Measurements from ENCODE around the gene DYNC1I1.

DYNC1I1 gene

DNA sequence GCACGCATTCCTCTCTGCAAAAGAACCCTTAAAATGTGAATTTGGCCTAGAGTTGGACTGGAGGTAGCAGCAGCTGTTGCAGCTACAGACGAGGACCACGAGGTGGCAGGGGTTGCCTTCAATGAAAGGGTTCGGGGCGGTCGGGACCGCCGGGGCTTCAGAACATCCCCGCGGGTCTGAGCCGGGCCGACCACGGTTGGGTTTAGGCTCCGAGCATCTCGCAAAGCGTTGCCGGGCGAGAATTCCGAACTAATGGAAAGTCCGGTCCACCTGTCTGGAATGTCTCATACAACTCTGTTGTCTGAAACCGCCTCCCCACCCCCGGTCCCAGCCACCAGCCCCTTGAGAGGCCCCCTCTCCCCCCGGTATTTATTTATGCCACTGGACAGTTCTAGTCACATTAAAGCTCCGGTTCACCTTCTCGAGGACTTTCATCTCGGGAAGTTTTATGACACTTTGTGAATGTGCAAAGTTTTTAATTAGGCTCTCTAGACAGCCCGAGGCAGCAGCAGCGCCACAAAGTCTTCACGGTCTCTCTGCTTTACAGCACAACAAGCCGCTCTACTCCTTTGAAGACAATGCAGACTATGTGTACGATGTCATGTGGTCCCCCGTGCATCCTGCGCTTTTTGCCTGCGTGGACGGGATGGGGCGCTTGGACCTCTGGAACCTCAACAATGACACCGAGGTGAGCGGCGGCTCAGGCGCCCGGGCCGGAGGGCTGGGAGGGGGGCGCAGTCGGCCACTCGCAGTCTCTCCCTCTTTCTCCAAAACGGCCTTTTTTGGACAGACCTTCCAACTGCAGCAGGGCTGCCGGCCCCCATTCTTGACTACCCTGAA is 303.4 kb downstream of the DYNC1I1 start:
- Histone ChIP-seq H3K9me3 (ENCODE audit: insufficient read depth, low read length) (no peaks in the 10 kb centered on the region), H3F3A (ENCODE audit: insufficient read depth) (no peaks in the 10 kb centered on the region), H3K9me2 (replicated peaks; ENCODE audit: insufficient read depth, low read length) (no peaks in the 10 kb centered on the region), H4K20me1 (ENCODE audit: low read depth, low read length) (no peaks in the 10 kb centered on the region), H3K9ac (ENCODE audit: low read length) (peak overlapping the region; percentile 30; the same call in 1 of the 2 replicates), H3K79me2 (ENCODE audit: insufficient read depth, low read length) (no peaks in the 10 kb centered on the region), H3K27ac (ENCODE audit: low read depth, low read length) (no peak overlapping the region), H3K36me3 (ENCODE audit: low read length) (no peaks in the 10 kb centered on the region), H2AFZ (ENCODE audit: low read depth, low read length, severe bottlenecking) (peak overlapping the region; percentile 84), H3K4me3 (ENCODE audit: insufficient read depth, low read length, poor library complexity, severe bottlenecking) (peak overlapping the region; percentile 51), H3K27me3 (ENCODE audit: low read length) (no peaks in the 10 kb centered on the region), H3K4me2 (ENCODE audit: low read depth, low read length, poor library complexity, severe bottlenecking) (peak overlapping the region; percentile 69)
- TF ChIP-seq EZH2phosphoT487 (conservative IDR thresholded peaks at IDR 0.05; ENCODE audit: low read length) = no peak
- TF ChIP-seq, protein P1, sequence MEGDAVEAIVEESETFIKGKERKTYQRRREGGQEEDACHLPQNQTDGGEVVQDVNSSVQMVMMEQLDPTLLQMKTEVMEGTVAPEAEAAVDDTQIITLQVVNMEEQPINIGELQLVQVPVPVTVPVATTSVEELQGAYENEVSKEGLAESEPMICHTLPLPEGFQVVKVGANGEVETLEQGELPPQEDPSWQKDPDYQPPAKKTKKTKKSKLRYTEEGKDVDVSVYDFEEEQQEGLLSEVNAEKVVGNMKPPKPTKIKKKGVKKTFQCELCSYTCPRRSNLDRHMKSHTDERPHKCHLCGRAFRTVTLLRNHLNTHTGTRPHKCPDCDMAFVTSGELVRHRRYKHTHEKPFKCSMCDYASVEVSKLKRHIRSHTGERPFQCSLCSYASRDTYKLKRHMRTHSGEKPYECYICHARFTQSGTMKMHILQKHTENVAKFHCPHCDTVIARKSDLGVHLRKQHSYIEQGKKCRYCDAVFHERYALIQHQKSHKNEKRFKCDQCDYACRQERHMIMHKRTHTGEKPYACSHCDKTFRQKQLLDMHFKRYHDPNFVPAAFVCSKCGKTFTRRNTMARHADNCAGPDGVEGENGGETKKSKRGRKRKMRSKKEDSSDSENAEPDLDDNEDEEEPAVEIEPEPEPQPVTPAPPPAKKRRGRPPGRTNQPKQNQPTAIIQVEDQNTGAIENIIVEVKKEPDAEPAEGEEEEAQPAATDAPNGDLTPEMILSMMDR (IDR thresholded peaks at IDR 0.05; ENCODE audit: insufficient read depth, low read length, poor library complexity, severe bottlenecking) = peak; percentile 93

DNA sequence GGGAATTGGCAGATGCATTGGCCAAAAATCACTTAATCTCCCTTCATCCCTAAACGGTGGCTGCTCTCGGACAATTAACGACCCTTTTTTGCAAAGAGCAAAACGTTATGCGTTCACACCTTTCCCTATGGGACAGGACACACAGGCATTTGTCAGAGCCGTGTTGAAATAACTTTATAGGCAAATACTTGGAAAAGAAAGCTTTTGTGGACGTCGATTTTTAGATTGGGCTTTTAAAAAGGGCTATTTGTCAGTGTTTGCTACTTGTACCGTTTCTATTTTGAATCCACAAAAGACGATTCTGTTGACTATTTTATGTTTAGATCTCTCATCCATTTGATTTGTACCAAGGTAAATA is 304.0 kb downstream of the DYNC1I1 start:
- Histone ChIP-seq H3K36me3 (ENCODE audit: low read length) (no peaks in the 10 kb centered on the region), H3K79me2 (ENCODE audit: insufficient read depth, low read length) (no peaks in the 10 kb centered on the region), H3F3A (ENCODE audit: insufficient read depth) (no peaks in the 10 kb centered on the region), H2AFZ (ENCODE audit: low read depth, low read length, severe bottlenecking) (peak overlapping the region; percentile 84), H3K4me2 (ENCODE audit: low read depth, low read length, poor library complexity, severe bottlenecking) (peak overlapping the region; percentile 69), H4K20me1 (ENCODE audit: low read depth, low read length) (no peaks in the 10 kb centered on the region), H3K9me3 (ENCODE audit: insufficient read depth, low read length) (no peaks in the 10 kb centered on the region), H3K9ac (ENCODE audit: low read length) (no peak overlapping the region), H3K9me2 (replicated peaks; ENCODE audit: insufficient read depth, low read length) (no peaks in the 10 kb centered on the region), H3K4me3 (ENCODE audit: insufficient read depth, low read length, poor library complexity, severe bottlenecking) (peak overlapping the region; percentile 51), H3K27ac (ENCODE audit: low read depth, low read length) (no peak overlapping the region), H3K27me3 (ENCODE audit: low read length) (no peaks in the 10 kb centered on the region)
- TF ChIP-seq, protein P1 (IDR thresholded peaks at IDR 0.05; ENCODE audit: insufficient read depth, low read length, poor library complexity, severe bottlenecking) = no peak
- no peak for TF ChIP-seq EZH2phosphoT487 (conservative IDR thresholded peaks at IDR 0.05; ENCODE audit: low read length)

DNA sequence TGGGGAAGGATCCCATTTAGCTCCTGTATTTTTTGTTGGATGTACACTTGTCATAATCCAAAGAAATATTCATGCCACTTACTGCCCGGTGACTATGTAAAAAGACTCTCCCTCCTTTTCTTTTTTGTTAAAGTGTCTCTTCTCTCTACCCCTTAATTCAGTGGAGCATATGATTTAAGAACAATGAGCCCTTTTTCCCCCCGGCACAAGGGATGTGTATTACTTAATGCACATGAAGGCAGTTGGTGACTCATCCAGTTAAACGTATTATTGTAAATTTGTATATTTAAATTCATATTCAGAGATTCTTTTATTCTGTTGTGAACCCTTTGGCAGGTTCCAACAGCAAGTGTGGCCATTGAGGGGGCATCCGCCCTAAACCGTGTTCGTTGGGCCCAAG is 307.7 kb downstream of the DYNC1I1 start:
- Histone ChIP-seq H3K9ac (ENCODE audit: low read length) (no peak overlapping the region), H3K27me3 (ENCODE audit: low read length) (no peaks in the 10 kb centered on the region), H3K27ac (ENCODE audit: low read depth, low read length) (no peak overlapping the region), H3K4me3 (ENCODE audit: insufficient read depth, low read length, poor library complexity, severe bottlenecking) (no peak overlapping the region), H3K36me3 (ENCODE audit: low read length) (no peaks in the 10 kb centered on the region), H3F3A (ENCODE audit: insufficient read depth) (no peaks in the 10 kb centered on the region), H3K4me2 (ENCODE audit: low read depth, low read length, poor library complexity, severe bottlenecking) (no peak overlapping the region), H4K20me1 (ENCODE audit: low read depth, low read length) (no peaks in the 10 kb centered on the region), H3K9me2 (replicated peaks; ENCODE audit: insufficient read depth, low read length) (no peaks in the 10 kb centered on the region), H3K79me2 (ENCODE audit: insufficient read depth, low read length) (no peaks in the 10 kb centered on the region), H3K9me3 (ENCODE audit: insufficient read depth, low read length) (no peaks in the 10 kb centered on the region), H2AFZ (ENCODE audit: low read depth, low read length, severe bottlenecking) (no peak overlapping the region)
- no peak for TF ChIP-seq EZH2phosphoT487 (conservative IDR thresholded peaks at IDR 0.05; ENCODE audit: low read length)
- TF ChIP-seq, protein P1 (IDR thresholded peaks at IDR 0.05; ENCODE audit: insufficient read depth, low read length, poor library complexity, severe bottlenecking) = no peak
